Uterus (tissue), 4 donors: Measurements from ENCODE around the gene ALMS1. TPM values are rescaled to one million over a fixed set of nuclear protein-coding genes. Genes with fewer than 3 reads are reported as not detected.

Source experiments
- DNase-seq, 2 donors: peaks; one replicate each; pipeline ENCODE4 v3.0.0-alpha.2; 2019 to 2020
- H3K27ac ChIP-seq, 2 donors: fragments of 200-600 bp; sonication (generic); 1 replicate in 1 of 2; 2 replicates in 1 of 2; pipeline ENCODE4 v1.5.1; 2016 to 2018
- H3K27me3 ChIP-seq, 2 donors: fragments of 200-600 bp; sonication (generic); one replicate each; pipeline ENCODE4 v1.5.1; 2018 to 2019; ENCODE audit warnings: control low read depth in 1 of 2
- H3K36me3 ChIP-seq, 2 donors: fragments of 200-600 bp; sonication (generic); one replicate each; pipeline ENCODE4 v1.5.1; 2019; ENCODE audit warnings: control low read depth in 1 of 2
- H3K4me1 ChIP-seq, 2 donors: fragments of 200-600 bp; sonication (generic); one replicate each; pipeline ENCODE4 v1.5.1; 2018 to 2019; ENCODE audit warnings: control low read depth in 1 of 2
- H3K4me3 ChIP-seq, 2 donors: fragments of 200-600 bp; sonication (generic); 1 replicate in 1 of 2; 2 replicates in 1 of 2; pipeline ENCODE4 v1.5.1; 2018 to 2019; ENCODE audit warnings: mild to moderate bottlenecking in 1 of 2
- H3K9me3 ChIP-seq, 2 donors: fragments of 200-600 bp; sonication (generic); one replicate each; pipeline ENCODE4 v1.5.1; 2019; ENCODE audit warnings: control low read depth in 1 of 2
- POLR2A ChIP-seq, 2 donors: fragments of 450-650 bp; IDR thresholded peaks; one replicate each; pipeline ENCODE4 v1.6.1; 2016; ENCODE audit warnings: antibody characterized with exemption in 2 of 2, mild to moderate bottlenecking in 1 of 2, moderate library complexity in 1 of 2
- intact Hi-C: fragments of 100-400 bp; cut with DNase I; formaldehyde crosslinking; loops from one replicate; pipeline ENCODE4 v1.15.1; 2023; ENCODE audit warnings: low total_unique reads
- total RNA-seq, 4 donors: library from RNA; depleted of rRNA in 3 of 4; stranded (reverse); fragments of >200 nt in 3 of 4; gene quantifications; one replicate each; pipeline versions ENCODE4 v1.1.0 to v1.2.4, GENCODE V29; 2014 to 2023
- TF ChIP-seq, protein P1 (sequence below), 4 experiments: fragments of 200-600 bp in 2 of 4; fragments of 450-650 bp in 2 of 4; sonication (generic) in 2 of 4; IDR thresholded peaks; one replicate each; pipeline ENCODE4 v1.5.1; 2016 to 2019; ENCODE audit warnings: antibody characterized with exemption in 4 of 4, mild to moderate bottlenecking in 2 of 4, moderate library complexity in 1 of 4
- donor health status: DM: yes; HTN: yes; CAD: no.

The ALMS1 gene, protein sequence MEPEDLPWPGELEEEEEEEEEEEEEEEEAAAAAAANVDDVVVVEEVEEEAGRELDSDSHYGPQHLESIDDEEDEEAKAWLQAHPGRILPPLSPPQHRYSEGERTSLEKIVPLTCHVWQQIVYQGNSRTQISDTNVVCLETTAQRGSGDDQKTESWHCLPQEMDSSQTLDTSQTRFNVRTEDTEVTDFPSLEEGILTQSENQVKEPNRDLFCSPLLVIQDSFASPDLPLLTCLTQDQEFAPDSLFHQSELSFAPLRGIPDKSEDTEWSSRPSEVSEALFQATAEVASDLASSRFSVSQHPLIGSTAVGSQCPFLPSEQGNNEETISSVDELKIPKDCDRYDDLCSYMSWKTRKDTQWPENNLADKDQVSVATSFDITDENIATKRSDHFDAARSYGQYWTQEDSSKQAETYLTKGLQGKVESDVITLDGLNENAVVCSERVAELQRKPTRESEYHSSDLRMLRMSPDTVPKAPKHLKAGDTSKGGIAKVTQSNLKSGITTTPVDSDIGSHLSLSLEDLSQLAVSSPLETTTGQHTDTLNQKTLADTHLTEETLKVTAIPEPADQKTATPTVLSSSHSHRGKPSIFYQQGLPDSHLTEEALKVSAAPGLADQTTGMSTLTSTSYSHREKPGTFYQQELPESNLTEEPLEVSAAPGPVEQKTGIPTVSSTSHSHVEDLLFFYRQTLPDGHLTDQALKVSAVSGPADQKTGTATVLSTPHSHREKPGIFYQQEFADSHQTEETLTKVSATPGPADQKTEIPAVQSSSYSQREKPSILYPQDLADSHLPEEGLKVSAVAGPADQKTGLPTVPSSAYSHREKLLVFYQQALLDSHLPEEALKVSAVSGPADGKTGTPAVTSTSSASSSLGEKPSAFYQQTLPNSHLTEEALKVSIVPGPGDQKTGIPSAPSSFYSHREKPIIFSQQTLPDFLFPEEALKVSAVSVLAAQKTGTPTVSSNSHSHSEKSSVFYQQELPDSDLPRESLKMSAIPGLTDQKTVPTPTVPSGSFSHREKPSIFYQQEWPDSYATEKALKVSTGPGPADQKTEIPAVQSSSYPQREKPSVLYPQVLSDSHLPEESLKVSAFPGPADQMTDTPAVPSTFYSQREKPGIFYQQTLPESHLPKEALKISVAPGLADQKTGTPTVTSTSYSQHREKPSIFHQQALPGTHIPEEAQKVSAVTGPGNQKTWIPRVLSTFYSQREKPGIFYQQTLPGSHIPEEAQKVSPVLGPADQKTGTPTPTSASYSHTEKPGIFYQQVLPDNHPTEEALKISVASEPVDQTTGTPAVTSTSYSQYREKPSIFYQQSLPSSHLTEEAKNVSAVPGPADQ (N-terminal part only)
- total RNA-seq = 10 to 100 TPM; 21.5 to 52.1 (median 44.6) TPM

DNA sequence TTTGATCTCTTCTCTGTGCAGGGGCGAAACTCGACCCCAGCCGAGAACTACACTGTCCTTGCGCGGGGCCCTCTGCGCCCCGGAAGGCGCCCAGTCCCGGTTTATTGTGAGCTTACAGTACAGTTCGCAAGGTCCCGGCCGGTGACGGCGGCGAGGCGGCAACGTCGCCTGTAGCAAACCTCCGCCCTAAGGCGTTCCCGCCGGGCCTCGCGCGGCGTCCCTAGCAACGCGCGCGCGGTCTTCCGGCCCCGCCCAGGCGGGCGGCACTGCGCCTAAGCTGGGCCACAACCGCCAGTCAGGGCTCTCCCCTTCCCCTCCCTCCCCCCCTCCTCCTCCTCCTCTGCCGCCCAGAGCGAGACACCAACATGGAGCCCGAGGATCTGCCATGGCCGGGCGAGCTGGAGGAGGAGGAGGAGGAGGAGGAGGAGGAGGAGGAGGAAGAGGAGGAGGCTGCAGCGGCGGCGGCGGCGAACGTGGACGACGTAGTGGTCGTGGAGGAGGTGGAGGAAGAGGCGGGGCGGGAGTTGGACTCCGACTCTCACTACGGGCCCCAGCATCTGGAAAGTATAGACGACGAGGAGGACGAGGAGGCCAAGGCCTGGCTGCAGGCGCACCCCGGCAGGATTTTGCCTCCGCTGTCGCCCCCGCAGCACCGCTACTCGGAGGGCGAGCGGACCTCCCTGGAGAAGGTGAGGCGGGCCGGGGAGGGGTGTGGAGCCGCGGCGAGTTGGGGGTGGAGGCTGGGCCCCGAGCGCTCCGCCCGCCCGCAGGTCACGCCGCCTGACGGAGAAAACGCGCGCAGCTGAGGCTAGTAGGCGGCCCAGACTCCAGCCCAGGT lies at the start of gene ALMS1:
ALMS1 (plus strand) TSS at position 333 of the 838 bp plus-strand sequence; CDS start at position 366, 33 bp downstream.
- Histone ChIP-seq H3K4me1 (no peaks in the 10 kb centered on the region), H3K36me3 (no peaks in the 10 kb centered on the region), H3K4me3 (peak within 1 kb of the TSS; percentile 73 to 78), H3K9me3 (no peaks in the 10 kb centered on the region), H3K27me3 (no peaks in the 10 kb centered on the region), H3K27ac (peak within 1 kb of the TSS; percentile 83 to 92)
- peak; percentile 85 to 86 for DNase-seq
- TF ChIP-seq, protein P1, sequence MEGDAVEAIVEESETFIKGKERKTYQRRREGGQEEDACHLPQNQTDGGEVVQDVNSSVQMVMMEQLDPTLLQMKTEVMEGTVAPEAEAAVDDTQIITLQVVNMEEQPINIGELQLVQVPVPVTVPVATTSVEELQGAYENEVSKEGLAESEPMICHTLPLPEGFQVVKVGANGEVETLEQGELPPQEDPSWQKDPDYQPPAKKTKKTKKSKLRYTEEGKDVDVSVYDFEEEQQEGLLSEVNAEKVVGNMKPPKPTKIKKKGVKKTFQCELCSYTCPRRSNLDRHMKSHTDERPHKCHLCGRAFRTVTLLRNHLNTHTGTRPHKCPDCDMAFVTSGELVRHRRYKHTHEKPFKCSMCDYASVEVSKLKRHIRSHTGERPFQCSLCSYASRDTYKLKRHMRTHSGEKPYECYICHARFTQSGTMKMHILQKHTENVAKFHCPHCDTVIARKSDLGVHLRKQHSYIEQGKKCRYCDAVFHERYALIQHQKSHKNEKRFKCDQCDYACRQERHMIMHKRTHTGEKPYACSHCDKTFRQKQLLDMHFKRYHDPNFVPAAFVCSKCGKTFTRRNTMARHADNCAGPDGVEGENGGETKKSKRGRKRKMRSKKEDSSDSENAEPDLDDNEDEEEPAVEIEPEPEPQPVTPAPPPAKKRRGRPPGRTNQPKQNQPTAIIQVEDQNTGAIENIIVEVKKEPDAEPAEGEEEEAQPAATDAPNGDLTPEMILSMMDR (IDR thresholded peaks at IDR 0.05) = peak; percentile 18 to 42 (median 29)
- peak in 1 of 2 donors; percentile 46 for TF ChIP-seq POLR2A (IDR thresholded peaks at IDR 0.05)
- intact Hi-C loops = no loop called here

GRCh38 chr2:73337828-73338227 lies 47.8 kb upstream of the ALMS1 start:
- H3K27me3 ChIP-seq = no peaks in the 10 kb centered on the region
- H3K4me1 ChIP-seq = no peaks in the 10 kb centered on the region
- intact Hi-C loops = no loop called here
- no peak overlapping the region for H3K27ac ChIP-seq
- DNase-seq = no peak
- H3K4me3 ChIP-seq = no peak overlapping the region
- H3K36me3 ChIP-seq = no peaks in the 10 kb centered on the region
- TF ChIP-seq POLR2A (IDR thresholded peaks at IDR 0.05) = no peak
- TF ChIP-seq, protein P1 (IDR thresholded peaks at IDR 0.05) = no peak
- peaks cover 0 to 6% of the 10 kb centered on the region in 2 donors for H3K9me3 ChIP-seq

DNA sequence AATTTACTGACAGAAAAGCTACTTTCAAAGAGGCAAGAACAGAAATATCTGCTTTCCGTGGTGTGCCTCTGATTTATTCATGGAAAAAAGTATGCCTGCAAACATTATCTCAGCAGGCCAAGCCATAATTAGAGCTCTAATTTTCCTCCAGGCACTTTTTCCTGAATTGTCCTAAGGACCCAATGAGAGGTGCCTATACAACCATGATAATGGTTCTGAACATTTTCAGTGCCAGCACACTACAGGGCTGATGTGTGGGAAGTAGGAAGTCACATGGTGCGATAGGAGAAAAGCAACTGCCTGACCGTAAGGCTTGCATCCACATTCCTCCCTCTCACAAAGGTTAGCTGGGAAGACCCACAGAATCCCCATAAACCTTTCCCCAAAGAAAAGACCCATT lies 46.4 kb upstream of the ALMS1 start:
- intact Hi-C loops = no loop called here
- DNase-seq = no peak
- no peaks in the 10 kb centered on the region for H3K27me3 ChIP-seq
- H3K36me3 ChIP-seq = no peaks in the 10 kb centered on the region
- TF ChIP-seq, protein P1 (IDR thresholded peaks at IDR 0.05) = no peak
- no peak for TF ChIP-seq POLR2A (IDR thresholded peaks at IDR 0.05)
- no peaks in the 10 kb centered on the region for H3K4me1 ChIP-seq
- H3K4me3 ChIP-seq = no peak overlapping the region
- H3K27ac ChIP-seq = no peak overlapping the region
- peaks cover 0 to 6% of the 10 kb centered on the region in 2 donors for H3K9me3 ChIP-seq

GRCh38 chr2:73341039-73341438 lies 44.6 kb upstream of the ALMS1 start:
- DNase-seq = no peak
- H3K4me1 ChIP-seq = no peaks in the 10 kb centered on the region
- no peaks in the 10 kb centered on the region for H3K9me3 ChIP-seq
- H3K27ac ChIP-seq = no peak overlapping the region
- H3K36me3 ChIP-seq = no peaks in the 10 kb centered on the region
- H3K4me3 ChIP-seq = no peak overlapping the region
- H3K27me3 ChIP-seq = no peaks in the 10 kb centered on the region
- intact Hi-C loops = no loop called here
- TF ChIP-seq, protein P1 (IDR thresholded peaks at IDR 0.05) = no peak
- TF ChIP-seq POLR2A (IDR thresholded peaks at IDR 0.05) = no peak
